Measurements from ENCODE around the gene RGL1. TPM values are rescaled to one million over a fixed set of nuclear protein-coding genes. Genes with fewer than 3 reads are reported as not detected.

Gene RGL1
- total RNA-seq, 1 experiment from 2014 or later: 74.0 TPM

GRCh38 chr1:183886083-183886828, 81.3 kb downstream of the RGL1 start:
- Histone ChIP-seq H3K27me3 (replicated peaks; ENCODE audit: insufficient read depth, low read depth, low read length, poor library complexity) (no peaks in the 10 kb centered on the region), H3K27ac (ENCODE audit: low read depth, low read length, poor library complexity, severe bottlenecking) (peak overlapping the region; percentile 87), H3K4me1 (ENCODE audit: insufficient read depth, low read length, poor library complexity, severe bottlenecking) (peaks cover 93% of the 10 kb centered on the region), H3K36me3 (ENCODE audit: insufficient read depth, low read length, poor library complexity, severe bottlenecking) (peaks cover 70% of the 10 kb centered on the region), H3K9me3 (ENCODE audit: low read depth, low read length, poor library complexity, severe bottlenecking) (no peaks in the 10 kb centered on the region), H3K4me3 (ENCODE audit: low read depth, low read length, poor library complexity, severe bottlenecking) (no peak overlapping the region)
- intact Hi-C loops (cut with micrococcal nuclease; ENCODE audit: unreplicated experiment): loop anchor here (2.0 to 5.0 kb wide), 2 partner anchors 79 to 107 kb away; partner anchors contain the start of gene RGL1
- no peak for DNase-seq (ENCODE audit: low spot score)
- no TSS peak for BruUV-seq (replicated peaks)
- CTCF ChIA-PET: interaction anchor here (1.3 kb wide), 1 partner anchor 30 kb away, joined by 3 read pairs; no protein-coding TSS in a partner anchor
- POLR2A ChIA-PET (ENCODE audit: low non-redundant PET): no interaction called here
- TF ChIP-seq EZH2 (IDR thresholded peaks at IDR 0.05; ENCODE audit: borderline replicate concordance, low read depth, low read length, poor library complexity, severe bottlenecking) (no peak), CTCF (conservative IDR thresholded peaks at IDR 0.05; ENCODE audit: low read depth, low read length) (no peak)

GRCh38 chr1:183886853-183887252, 81.9 kb downstream of the RGL1 start:
- no peak for TF ChIP-seq EZH2 (IDR thresholded peaks at IDR 0.05; ENCODE audit: borderline replicate concordance, low read depth, low read length, poor library complexity, severe bottlenecking)
- TF ChIP-seq CTCF (conservative IDR thresholded peaks at IDR 0.05; ENCODE audit: low read depth, low read length): no peak
- intact Hi-C loops (cut with micrococcal nuclease; ENCODE audit: unreplicated experiment): loop anchor here (2.0 to 5.0 kb wide), 2 partner anchors 80 to 108 kb away; partner anchors contain the start of gene RGL1
- no TSS peak for BruUV-seq (replicated peaks)
- ChIA-PET POLR2A (ENCODE audit: low non-redundant PET) (no interaction called here), CTCF (no interaction called here)
- no peak overlapping the region for H3K4me3 ChIP-seq (ENCODE audit: low read depth, low read length, poor library complexity, severe bottlenecking)
- H3K4me1 ChIP-seq (ENCODE audit: insufficient read depth, low read length, poor library complexity, severe bottlenecking): peaks cover 89% of the 10 kb centered on the region
- H3K9me3 ChIP-seq (ENCODE audit: low read depth, low read length, poor library complexity, severe bottlenecking): no peaks in the 10 kb centered on the region
- DNase-seq (ENCODE audit: low spot score): peak; percentile 56
- H3K27ac ChIP-seq (ENCODE audit: low read depth, low read length, poor library complexity, severe bottlenecking): peak overlapping the region; percentile 87
- H3K36me3 ChIP-seq (ENCODE audit: insufficient read depth, low read length, poor library complexity, severe bottlenecking): peaks cover 74% of the 10 kb centered on the region
- no peaks in the 10 kb centered on the region for H3K27me3 ChIP-seq (replicated peaks; ENCODE audit: insufficient read depth, low read depth, low read length, poor library complexity)

GRCh38 chr1:183887826-183888819, 83.2 kb downstream of the RGL1 start:
- CTCF ChIA-PET: interaction anchor here (0.7 kb wide), 1 partner anchor 360 kb away, joined by 3 read pairs; no protein-coding TSS in a partner anchor
- H3K27me3 ChIP-seq (replicated peaks; ENCODE audit: insufficient read depth, low read depth, low read length, poor library complexity): no peaks in the 10 kb centered on the region
- TF ChIP-seq CTCF (conservative IDR thresholded peaks at IDR 0.05; ENCODE audit: low read depth, low read length): no peak
- TF ChIP-seq EZH2 (IDR thresholded peaks at IDR 0.05; ENCODE audit: borderline replicate concordance, low read depth, low read length, poor library complexity, severe bottlenecking): no peak
- no TSS peak for BruUV-seq (replicated peaks)
- intact Hi-C loops (cut with micrococcal nuclease; ENCODE audit: unreplicated experiment): loop anchor here (2.0 to 5.0 kb wide), 2 partner anchors 81 to 109 kb away; partner anchors contain the start of gene RGL1
- DNase-seq (ENCODE audit: low spot score): peak; percentile 64
- peaks cover 84% of the 10 kb centered on the region for H3K36me3 ChIP-seq (ENCODE audit: insufficient read depth, low read length, poor library complexity, severe bottlenecking)
- H3K4me3 ChIP-seq (ENCODE audit: low read depth, low read length, poor library complexity, severe bottlenecking): no peak overlapping the region
- POLR2A ChIA-PET (ENCODE audit: low non-redundant PET): no interaction called here
- peak overlapping the region; percentile 87 for H3K27ac ChIP-seq (ENCODE audit: low read depth, low read length, poor library complexity, severe bottlenecking)
- no peaks in the 10 kb centered on the region for H3K9me3 ChIP-seq (ENCODE audit: low read depth, low read length, poor library complexity, severe bottlenecking)
- H3K4me1 ChIP-seq (ENCODE audit: insufficient read depth, low read length, poor library complexity, severe bottlenecking): peaks cover 85% of the 10 kb centered on the region

All from A673 (cell line).